ENCODE measurements around the gene HCRT.
"Not testable (repeated sequence)": the region's sequence is repeated elsewhere in the genome, so short reads cannot be mapped to it uniquely, and the experiment has no call there.

GRCh38 chr17:42140690-42141089 lies 44.6 kb downstream of the HCRT start:
- not testable (repeated sequence) for TF ChIP-seq POU2F2, POLR2AphosphoS5 (IDR thresholded peaks at IDR 0.05; ENCODE audit: low read depth, low read length)

Measured in GM12891 (cell line).